Left cardiac atrium (tissue), 4 donors: ENCODE results near the gene CAV1. TPM values are rescaled to one million over a fixed set of nuclear protein-coding genes. Genes with fewer than 3 reads are reported as not detected.
"Not testable (repeated sequence)": the region's sequence is repeated elsewhere in the genome, so short reads cannot be mapped to it uniquely, and the experiment has no call there.

ENCODE experiments used
- ATAC-seq, 2 donors: fragments of 200-7000 bp; cut with Tn5 transposase; one replicate each; pipeline ENCODE4 v1.9.1; 2020; ENCODE audit warnings: mild to moderate bottlenecking in 2 of 2, moderate library complexity in 2 of 2
- DNase-seq: peaks from one replicate; pipeline ENCODE4 v3.0.0-alpha.2; 2020
- intact Hi-C, 2 donors: fragments of 100-400 bp; cut with DNase I; formaldehyde crosslinking; loops; one replicate each; pipeline versions ENCODE4 v1.14.1 to v1.15.1; 2022 to 2023
- long read RNA-seq: library from polyadenylated mRNA; unstranded; transcript quantifications from one replicate; pipeline ENCODE4 v2.0.0, GENCODE V29; 2021
- total RNA-seq, 2 donors: library from RNA; stranded (reverse); fragmentation: NEBNext Ultra II Directional; extraction: Animal tissue kit (Norgen Biotek cat#: 25700); gene quantifications; one replicate each; pipeline ENCODE4 v1.2.1, GENCODE V29; 2021
- donor health status: DM: no; HTN: yes; CAD: no.
- donor health status: DM: no; HTN: yes; CAD: no; lungs with severe emphysema.
- donor health status: DM: yes; HTN: yes; CAD: no.
- donor health status: Dilated cardiomyopathy.

The CAV1 gene, protein sequence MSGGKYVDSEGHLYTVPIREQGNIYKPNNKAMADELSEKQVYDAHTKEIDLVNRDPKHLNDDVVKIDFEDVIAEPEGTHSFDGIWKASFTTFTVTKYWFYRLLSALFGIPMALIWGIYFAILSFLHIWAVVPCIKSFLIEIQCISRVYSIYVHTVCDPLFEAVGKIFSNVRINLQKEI
- 100 to 1,000 TPM; 423 to 465 TPM for total RNA-seq
- long read RNA-seq, transcript CAV1-202 (2 exons, 2,628 nt) = major isoform, 152 of 360 reads
- long read RNA-seq, transcript CAV1-201 (3 exons, 2,704 nt) = minor isoform, 51 of 360 reads
- long read RNA-seq, transcript CAV1-203 (3 exons, 845 nt) = minor isoform, 7 of 360 reads
- long read RNA-seq, transcript CAV1-206 (3 exons, 1,653 nt) = minor isoform, 56 of 360 reads
- long read RNA-seq, partial matches to known transcripts = 83 of 360 reads
- long read RNA-seq, other reads (novel, unspliced or antisense) = 11 of 360 reads

DNA sequence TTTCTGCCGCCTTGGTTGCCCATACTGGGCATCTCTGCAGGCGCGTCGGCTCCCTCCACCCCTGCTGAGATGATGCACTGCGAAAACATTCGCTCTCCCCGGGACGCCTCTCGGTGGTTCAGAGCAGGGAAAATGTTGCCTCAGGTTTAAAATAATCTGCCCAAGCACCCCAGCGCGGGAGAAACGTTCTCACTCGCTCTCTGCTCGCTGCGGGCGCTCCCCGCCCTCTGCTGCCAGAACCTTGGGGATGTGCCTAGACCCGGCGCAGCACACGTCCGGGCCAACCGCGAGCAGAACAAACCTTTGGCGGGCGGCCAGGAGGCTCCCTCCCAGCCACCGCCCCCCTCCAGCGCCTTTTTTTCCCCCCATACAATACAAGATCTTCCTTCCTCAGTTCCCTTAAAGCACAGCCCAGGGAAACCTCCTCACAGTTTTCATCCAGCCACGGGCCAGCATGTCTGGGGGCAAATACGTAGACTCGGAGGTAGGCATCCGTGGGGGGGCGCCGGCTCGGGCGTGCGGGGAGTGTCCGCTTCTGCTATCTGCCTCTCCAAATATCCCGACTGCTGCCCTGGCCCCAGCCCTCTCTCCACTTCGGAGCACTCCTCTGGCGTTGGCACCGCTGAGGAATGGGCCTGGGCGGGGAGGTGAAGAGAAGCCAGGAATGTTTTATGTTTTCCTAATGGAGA is at the start of gene CAV1:
Gene CAV1 (plus strand): TSS at position 428 of the 689 bp plus-strand sequence. CDS start 27 bp downstream, at position 455.
- peak; percentile 68 to 80 for ATAC-seq
- intact Hi-C loops = loop anchor here (5.0 to 10.0 kb wide), 5 partner anchors 58 to 270 kb away; no protein-coding TSS in a partner anchor
- peak; percentile 91 for DNase-seq

- ATAC-seq = no peak
- intact Hi-C loops = no loop called here
- no peak for DNase-seq
These were observed 47.2 kb upstream of the CAV1 start for GRCh38 chr7:116477625-116478024.

GRCh38 chr7:116478834-116479233 is 46.0 kb upstream of the CAV1 start:
- DNase-seq (no peak), ATAC-seq (no peak)
- intact Hi-C loops = no loop called here

GRCh38 chr7:116483271-116483942 is 41.4 kb upstream of the CAV1 start:
- intact Hi-C loops = no loop called here
- DNase-seq = no peak
- no peak for ATAC-seq

DNA sequence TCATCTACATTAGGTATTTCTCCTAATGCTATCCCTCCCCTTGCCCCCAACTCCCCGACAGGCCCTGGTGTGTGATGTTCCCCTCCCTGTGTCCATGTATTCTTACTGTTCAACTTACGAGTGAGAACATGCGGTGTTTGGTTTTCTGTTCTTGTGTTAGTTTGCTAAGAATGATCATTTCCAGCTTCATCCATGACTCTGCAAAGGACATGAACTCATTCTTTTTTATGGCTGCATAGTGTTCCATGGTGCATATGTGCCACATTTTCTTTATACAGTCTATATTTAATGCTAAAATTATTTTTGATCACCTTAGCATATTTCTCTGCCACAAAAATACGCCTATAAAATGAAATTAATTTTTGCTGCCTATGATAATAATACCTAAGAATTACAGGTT is 40.4 kb upstream of the CAV1 start:
- ATAC-seq, DNase-seq, intact Hi-C loops: not testable (repeated sequence)

- ATAC-seq (no peak), DNase-seq (no peak)
- intact Hi-C loops = no loop called here
These were observed 36.8 kb upstream of the CAV1 start for GRCh38 chr7:116487907-116488521.

DNA sequence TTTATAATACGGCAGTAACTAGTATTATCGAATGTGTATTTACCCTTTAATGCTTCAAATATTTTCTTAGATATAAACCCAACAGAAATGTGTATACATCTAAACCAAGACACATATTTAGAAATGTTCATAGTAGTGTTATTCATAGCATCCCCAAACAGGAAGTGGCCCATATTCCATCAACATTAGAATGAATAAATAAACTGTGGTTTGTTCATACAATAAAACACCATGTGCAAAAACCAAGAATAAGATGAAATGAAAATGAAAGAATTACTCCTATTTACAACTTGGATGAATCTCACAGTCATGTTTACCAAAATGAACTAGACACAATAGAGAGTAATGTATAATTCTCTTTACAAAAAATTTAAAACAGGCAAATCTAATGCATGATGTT is 34.5 kb upstream of the CAV1 start:
- no peak for DNase-seq
- intact Hi-C loops = loop anchor here in 1 of 2 donors (10.0 kb wide), 1 partner anchor 46 kb away; no protein-coding TSS in a partner anchor
- ATAC-seq = no peak

DNA sequence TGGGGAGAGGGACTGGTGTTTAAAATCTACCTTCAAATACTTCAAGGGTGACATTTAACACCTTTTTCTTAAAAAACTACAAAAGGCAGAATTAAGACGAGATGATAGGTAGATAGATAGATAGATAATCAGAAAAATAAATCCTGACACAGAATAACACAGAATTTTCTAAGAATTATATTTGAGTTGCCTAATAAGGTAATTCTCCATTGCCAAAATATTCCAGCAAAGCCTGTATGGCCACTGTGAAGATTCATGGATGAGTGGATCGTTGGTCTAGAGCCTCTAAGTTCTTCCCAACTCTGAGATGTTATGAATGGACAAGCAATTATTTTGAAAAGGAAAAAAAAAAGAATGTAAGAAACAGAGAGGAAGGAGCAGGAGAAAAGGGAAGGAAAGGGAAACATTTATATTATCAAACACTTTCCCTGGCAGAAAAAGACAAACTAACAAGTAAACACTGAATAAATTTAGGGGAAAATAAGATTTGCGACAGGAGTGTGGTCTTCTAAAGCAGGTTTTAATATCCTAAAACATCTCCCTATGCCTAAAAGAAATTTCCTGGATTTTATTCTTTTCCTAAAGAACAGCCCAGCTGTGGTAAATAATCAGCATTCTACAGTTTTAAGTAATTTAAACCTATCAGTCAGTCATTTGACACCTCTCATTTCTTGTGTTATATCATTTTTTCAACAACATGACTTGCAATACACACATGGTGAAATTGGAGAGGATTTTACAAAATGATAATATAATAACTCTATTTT is 32.8 kb upstream of the CAV1 start:
- DNase-seq (no peak), ATAC-seq (no peak)
- intact Hi-C loops = loop anchor here in 1 of 2 donors (10.0 kb wide), 1 partner anchor 47 kb away; no protein-coding TSS in a partner anchor

DNA sequence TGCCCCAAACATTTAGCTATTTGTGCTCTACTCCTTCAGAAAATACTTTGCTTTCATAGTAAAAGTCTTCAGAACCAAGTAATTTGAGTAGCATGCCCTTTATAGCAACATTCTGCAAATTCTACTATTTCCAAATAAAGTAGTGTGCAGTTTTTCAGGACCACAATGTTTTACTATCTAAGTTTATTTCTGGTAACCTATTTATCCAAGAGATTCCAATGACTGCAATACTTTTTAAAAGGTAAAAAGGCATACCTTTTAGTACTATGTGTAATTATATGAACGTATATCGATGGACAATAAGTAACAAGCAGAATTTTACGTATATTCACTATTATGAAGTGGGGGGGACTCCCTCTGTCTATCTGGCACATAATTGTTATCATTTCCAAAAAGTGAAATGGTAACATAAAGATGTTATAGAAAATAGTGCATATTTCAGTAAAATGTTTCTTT is 32.2 kb upstream of the CAV1 start:
- intact Hi-C loops = loop anchor here in 1 of 2 donors (10.0 kb wide), 1 partner anchor 48 kb away; no protein-coding TSS in a partner anchor
- ATAC-seq = no peak
- DNase-seq = no peak

GRCh38 chr7:116493449-116493848 is 31.4 kb upstream of the CAV1 start:
- ATAC-seq (no peak), DNase-seq (no peak)
- intact Hi-C loops = loop anchor here in 1 of 2 donors (10.0 kb wide), 1 partner anchor 49 kb away; no protein-coding TSS in a partner anchor

GRCh38 chr7:116494472-116494871 is 30.4 kb upstream of the CAV1 start:
- ATAC-seq (no peak), DNase-seq (no peak)
- intact Hi-C loops = loop anchor here in 1 of 2 donors (10.0 kb wide), 1 partner anchor 50 kb away; no protein-coding TSS in a partner anchor

DNA sequence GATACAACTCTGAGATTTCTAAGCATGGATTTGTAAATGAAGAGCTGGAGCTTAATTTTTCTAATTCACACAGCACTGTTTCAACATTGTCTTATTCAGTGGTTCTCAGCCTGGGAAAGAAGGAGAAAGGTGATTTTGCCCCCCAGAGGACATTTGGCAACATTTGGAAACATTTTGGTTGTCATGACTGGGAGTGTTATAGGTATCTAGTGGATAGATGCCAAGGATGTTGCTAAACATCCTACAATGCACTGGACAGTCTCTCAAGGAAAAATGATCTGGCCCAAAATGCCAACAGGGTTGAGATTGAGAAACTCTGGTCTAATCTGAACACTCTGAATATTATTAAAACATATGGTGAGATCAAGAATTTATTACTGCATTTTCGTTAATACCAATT is 29.1 kb upstream of the CAV1 start:
- DNase-seq (no peak), ATAC-seq (no peak)
- intact Hi-C loops = loop anchor here in 1 of 2 donors (10.0 kb wide), 1 partner anchor 51 kb away; no protein-coding TSS in a partner anchor

DNA sequence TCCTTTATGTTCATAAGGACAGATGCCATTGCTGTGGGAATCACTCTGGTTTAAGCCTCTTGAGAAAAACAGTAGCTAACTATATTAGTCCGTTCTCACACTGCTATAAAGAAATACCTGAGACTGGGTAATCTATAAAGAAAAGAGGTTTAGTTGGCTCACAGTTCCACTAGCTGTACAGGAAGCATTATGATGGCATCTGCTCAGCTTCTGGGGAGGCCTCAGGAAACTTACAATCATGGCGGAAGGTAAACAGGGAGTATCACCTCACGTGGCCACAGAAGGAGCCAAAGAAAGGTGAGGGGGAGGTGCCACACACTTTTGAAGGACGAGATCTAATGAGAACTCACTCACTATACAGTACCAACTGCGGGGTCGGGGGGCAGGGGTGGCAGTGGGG is 28.2 kb upstream of the CAV1 start:
- DNase-seq (no peak), ATAC-seq (no peak)
- intact Hi-C loops = loop anchor here in 1 of 2 donors (10.0 kb wide), 1 partner anchor 52 kb away; no protein-coding TSS in a partner anchor

DNA sequence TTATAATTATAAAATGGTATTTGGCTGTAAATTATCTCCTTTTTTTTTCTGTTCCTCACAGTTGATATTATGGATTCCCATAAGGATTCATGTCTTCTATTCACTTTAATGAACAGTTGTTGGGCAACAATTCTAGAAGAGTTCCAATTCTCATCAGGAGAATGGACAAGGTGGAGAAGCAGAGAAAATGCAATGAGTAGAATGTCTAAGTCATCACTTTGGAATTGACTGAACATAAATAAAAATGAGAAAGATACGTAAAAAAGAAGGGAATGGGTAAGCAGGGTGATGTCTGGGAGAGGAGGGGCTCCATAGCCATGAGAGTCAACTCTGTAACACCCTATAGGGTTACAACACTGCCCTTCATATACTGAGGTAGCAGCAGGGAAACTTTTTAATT is 27.1 kb upstream of the CAV1 start:
- ATAC-seq = no peak
- intact Hi-C loops = loop anchor here in 1 of 2 donors (10.0 kb wide), 1 partner anchor 53 kb away; no protein-coding TSS in a partner anchor
- DNase-seq = no peak

DNA sequence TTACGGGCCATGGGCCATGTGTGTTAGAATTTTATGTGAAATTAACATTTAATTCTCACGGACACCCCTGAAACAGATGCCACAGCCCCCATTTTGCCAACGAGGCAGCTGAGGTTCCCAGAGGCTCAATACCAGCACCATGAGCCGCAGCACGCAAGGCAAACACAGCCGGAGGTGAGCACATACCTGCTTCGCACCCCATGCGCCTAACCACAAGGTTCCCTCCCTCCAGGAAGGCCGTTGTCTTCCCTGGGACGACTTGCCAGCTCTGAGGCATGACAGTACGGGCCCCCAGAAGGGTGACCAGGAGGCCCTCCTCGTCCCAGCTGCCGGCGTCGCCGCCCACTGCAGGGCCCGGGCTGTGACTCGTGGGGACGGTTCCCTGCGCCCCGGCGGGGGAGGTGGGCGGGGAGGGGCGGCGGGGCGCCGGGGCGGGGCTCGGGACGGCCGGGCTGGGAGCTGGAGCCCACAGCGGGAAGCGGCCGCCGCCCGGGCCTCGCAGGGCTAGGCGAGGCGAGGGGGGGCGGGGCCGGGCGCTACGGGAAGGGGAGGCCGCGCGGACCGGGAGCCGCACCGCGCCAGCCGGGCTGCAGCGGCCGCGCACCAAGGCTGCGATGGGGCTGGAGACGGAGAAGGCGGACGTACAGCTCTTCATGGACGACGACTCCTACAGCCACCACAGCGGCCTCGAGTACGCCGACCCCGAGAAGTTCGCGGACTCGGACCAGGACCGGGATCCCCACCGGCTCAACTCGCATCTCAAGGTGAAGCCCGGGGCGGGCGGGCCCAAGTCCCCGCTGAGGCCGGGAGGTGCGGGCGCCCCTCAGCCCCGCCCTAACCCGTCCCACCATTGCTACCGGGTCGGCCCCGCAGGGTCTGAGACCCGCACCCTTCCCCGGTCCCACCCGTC is 25.4 kb upstream of the CAV1 start, which contains the start of gene CAV2:
Gene CAV2 (plus strand): TSS at position 571 of the 910 bp plus-strand sequence. CDS start 44 bp downstream, at position 615.
- ATAC-seq (peak; percentile 92), DNase-seq (peak; percentile 84)
- intact Hi-C loops = loop anchor here in 1 of 2 donors (10.0 kb wide), 1 partner anchor 55 kb away; no protein-coding TSS in a partner anchor

DNA sequence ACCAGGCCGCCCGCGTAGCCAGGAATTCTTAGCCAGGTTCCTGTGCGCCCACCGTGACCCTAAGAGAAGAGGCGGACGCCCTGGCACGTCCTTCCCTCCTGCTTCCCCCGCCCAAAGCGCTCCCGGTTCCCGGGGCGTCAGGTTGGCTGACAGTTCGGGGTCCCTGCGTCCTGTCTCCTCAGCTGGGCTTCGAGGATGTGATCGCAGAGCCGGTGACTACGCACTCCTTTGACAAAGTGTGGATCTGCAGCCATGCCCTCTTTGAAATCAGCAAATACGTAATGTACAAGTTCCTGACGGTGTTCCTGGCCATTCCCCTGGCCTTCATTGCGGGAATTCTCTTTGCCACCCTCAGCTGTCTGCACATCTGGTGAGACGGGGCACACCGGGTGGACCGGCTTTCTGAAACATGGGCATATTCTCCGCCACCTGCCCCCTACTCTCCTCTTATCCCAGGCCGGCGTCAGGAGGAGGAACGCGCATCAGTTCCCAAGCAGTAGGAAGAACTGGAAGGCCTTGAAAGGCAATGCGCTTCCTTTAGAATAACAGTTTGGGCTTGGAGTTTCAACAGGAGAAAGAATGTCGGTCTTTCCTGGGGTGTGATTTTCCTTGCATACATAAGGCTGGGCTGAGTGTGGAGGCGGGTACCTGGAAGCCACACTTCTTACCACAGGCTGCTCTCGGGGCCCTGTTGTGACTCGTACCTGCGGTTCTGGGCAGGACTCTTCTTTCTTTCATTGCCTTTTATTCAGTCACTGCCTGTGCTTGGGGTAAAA is 24.6 kb upstream of the CAV1 start:
- DNase-seq (peak; percentile 45), ATAC-seq (peak; percentile 31 to 46)
- intact Hi-C loops = no loop called here
